ENCODE data around the gene OGG1.

The OGG1 gene

GRCh38 chr3:9749645-9750555, at the start of gene OGG1:
OGG1 (plus strand) TSS chr3:9749952; CDS start chr3:9750287, 335 bp downstream.
- TF ChIP-seq CTCF (IDR thresholded peaks at IDR 0.05; ENCODE audit: low read length, missing control alignments), result no peak
- H3K4me3 ChIP-seq (replicated peaks; ENCODE audit: low read depth, low read length), result peak within 1 kb of the TSS; percentile 68
- peak; percentile 98 for DNase-seq (ENCODE audit: low read depth)

- DNase-seq (ENCODE audit: low read depth), result no peak
- TF ChIP-seq CTCF (IDR thresholded peaks at IDR 0.05; ENCODE audit: low read length, missing control alignments), result no peak
- H3K4me3 ChIP-seq (replicated peaks; ENCODE audit: low read depth, low read length), result no peak overlapping the region
Observed at GRCh38 chr3:9700536-9700935, 49.2 kb upstream of the OGG1 start.

- DNase-seq (ENCODE audit: low read depth), result no peak
- no peak overlapping the region for H3K4me3 ChIP-seq (replicated peaks; ENCODE audit: low read depth, low read length)
- no peak for TF ChIP-seq CTCF (IDR thresholded peaks at IDR 0.05; ENCODE audit: low read length, missing control alignments)
Observed at GRCh38 chr3:9701006-9701405, 48.7 kb upstream of the OGG1 start.

GRCh38 chr3:9701711-9702110, 48.0 kb upstream of the OGG1 start:
- no peak for TF ChIP-seq CTCF (IDR thresholded peaks at IDR 0.05; ENCODE audit: low read length, missing control alignments)
- H3K4me3 ChIP-seq (replicated peaks; ENCODE audit: low read depth, low read length), result no peak overlapping the region
- DNase-seq (ENCODE audit: low read depth), result no peak

GRCh38 chr3:9703240-9703639, 46.5 kb upstream of the OGG1 start:
- no peak for TF ChIP-seq CTCF (IDR thresholded peaks at IDR 0.05; ENCODE audit: low read length, missing control alignments)
- DNase-seq (ENCODE audit: low read depth), result no peak
- no peak overlapping the region for H3K4me3 ChIP-seq (replicated peaks; ENCODE audit: low read depth, low read length)

- peak within 1 kb of the TSS; percentile 21 for H3K4me3 ChIP-seq (replicated peaks; ENCODE audit: low read depth, low read length)
- DNase-seq (ENCODE audit: low read depth), result no peak
- TF ChIP-seq CTCF (IDR thresholded peaks at IDR 0.05; ENCODE audit: low read length, missing control alignments), result no peak
Observed at GRCh38 chr3:9703736-9704346, 45.9 kb upstream of the OGG1 start, which contains the start of gene CPNE9. CPNE9 (plus strand) TSS chr3:9703833; CDS start chr3:9703997, 164 bp downstream.

All from fibroblast of pulmonary artery (primary cell).